MM.1S (cell line): Measurements from ENCODE around the gene PICALM.
"Not testable (repeated sequence)": the region's sequence is repeated elsewhere in the genome, so short reads cannot be mapped to it uniquely, and the experiment has no call there.

Experiments
- CTCF ChIP-seq: fragments of 300-600 bp; sonication (generic); IDR thresholded peaks from 2 replicates; pipeline ENCODE4 v1.5.1; 2016; ENCODE audit warnings: antibody characterized with exemption, low read length, mixed read lengths
- EZH2 ChIP-seq: fragments of 300-600 bp; sonication (generic); optimal IDR thresholded peaks from 2 replicates; pipeline ENCODE3; 2017; ENCODE audit warnings: low read depth, mild to moderate bottlenecking, antibody characterized with exemption, low read length, mixed read lengths
- EZH2phosphoT487 ChIP-seq: fragments of 300-600 bp; sonication (generic); IDR thresholded peaks from 2 replicates; pipeline ENCODE4 v1.6.1; 2018; ENCODE audit warnings: antibody characterized with exemption, low read length

DNA sequence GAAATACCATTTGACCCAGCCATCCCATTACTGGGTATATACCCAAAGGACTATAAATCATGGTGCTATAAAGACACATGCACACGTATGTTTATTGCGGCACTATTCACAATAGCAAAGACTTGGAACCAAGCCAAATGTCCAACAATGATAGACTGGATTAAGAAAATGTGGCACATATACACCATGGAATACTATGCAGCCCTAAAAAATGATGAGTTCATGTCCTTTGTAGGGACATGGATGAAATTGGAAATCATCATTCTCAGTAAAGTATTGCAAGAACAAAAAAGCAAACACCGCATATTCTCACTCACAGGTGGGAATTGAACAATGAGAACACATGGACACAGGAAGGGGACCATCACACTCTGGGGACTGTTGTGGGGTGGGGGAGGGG, 37.1 kb upstream of the PICALM start:
- not testable (repeated sequence) for TF ChIP-seq CTCF, EZH2, EZH2phosphoT487
